A673 (cell line): ENCODE measurements around the gene GALNT4.

Source experiments
- EZH2 ChIP-seq: fragments of 200-600 bp; sonication (generic); IDR thresholded peaks from 2 replicates; pipeline ENCODE4 v1.6.1; 2017; ENCODE audit warnings: borderline replicate concordance, low read depth, mild to moderate bottlenecking, mixed read lengths, antibody characterized with exemption, low read length; ENCODE audit not compliant: poor library complexity, severe bottlenecking
- TF ChIP-seq, protein P1 (sequence below): fragments of 300-800, 200-600 bp; sonication (generic); conservative IDR thresholded peaks from 2 replicates; pipeline ENCODE4 v1.5.1; 2017; ENCODE audit warnings: low read depth, mild to moderate bottlenecking, antibody characterized with exemption, low read length, moderate library complexity, mixed read lengths

- TF ChIP-seq, protein P1, sequence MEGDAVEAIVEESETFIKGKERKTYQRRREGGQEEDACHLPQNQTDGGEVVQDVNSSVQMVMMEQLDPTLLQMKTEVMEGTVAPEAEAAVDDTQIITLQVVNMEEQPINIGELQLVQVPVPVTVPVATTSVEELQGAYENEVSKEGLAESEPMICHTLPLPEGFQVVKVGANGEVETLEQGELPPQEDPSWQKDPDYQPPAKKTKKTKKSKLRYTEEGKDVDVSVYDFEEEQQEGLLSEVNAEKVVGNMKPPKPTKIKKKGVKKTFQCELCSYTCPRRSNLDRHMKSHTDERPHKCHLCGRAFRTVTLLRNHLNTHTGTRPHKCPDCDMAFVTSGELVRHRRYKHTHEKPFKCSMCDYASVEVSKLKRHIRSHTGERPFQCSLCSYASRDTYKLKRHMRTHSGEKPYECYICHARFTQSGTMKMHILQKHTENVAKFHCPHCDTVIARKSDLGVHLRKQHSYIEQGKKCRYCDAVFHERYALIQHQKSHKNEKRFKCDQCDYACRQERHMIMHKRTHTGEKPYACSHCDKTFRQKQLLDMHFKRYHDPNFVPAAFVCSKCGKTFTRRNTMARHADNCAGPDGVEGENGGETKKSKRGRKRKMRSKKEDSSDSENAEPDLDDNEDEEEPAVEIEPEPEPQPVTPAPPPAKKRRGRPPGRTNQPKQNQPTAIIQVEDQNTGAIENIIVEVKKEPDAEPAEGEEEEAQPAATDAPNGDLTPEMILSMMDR, result no peak
- no peak for TF ChIP-seq EZH2
Observed at GRCh38 chr12:89542236-89542635, 17.6 kb upstream of the GALNT4 start.
